Fibroblast of skin of right biceps (primary cell): ENCODE measurements around the gene DPYSL3.
A peak's percentile ranks its signal among the peaks of the same experiment; 100 is the strongest.

ENCODE experiments used
- DNase-seq: peaks from one replicate; pipeline ENCODE4 v3.0.0-alpha.2; 2013

The DPYSL3 gene

DNA sequence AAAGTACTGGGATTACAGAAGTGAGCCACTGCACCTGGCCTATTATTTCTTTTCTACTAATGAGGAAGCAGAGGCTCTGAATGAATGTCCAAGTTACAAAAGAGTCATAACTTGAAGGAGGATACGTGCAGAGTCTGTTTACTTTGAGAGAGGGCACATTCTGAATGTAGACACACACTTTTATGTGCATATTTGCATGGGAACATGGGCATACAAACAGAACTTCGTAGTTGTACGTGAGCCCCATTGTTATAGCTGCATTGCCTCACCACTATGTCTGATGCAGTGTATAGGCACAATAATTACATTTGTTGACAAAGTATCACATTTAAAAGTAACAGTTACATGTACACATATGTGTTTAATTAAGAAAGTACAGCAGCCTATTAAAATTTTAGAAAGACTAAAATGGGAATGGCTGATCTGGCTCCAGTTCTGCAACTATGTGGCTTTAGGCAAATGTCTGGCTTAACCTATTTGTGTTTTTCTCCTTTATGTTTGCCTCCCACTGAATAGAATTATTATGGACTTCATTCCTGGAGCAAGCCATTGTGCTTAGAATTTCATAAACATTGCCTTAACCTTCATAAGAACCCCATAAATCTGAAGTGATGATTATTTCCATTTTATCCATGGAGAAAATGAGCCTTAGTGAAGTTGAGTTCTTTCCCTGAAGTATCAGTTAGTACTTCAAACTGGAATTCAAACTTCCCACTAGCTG is 3.0 kb upstream of the DPYSL3 start:
- peak; percentile 56 for DNase-seq

DNA sequence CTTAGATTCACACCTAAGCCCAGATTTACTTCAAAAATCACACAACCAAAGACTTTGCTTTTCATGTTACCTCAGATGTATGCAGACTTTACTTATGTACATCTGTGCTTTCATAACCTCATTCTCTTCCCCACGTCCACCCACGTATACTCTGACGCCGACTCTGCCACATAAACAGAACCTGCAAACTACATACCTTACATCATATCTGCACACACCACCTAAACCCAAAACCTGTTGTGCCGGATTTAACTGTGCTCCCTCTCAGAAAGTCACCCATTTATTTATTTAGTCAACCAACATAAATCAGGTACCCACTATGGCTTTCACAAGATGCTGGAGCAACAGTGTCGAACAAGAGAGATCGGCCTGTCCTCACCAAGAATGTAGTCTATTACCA is 1.0 kb upstream of the DPYSL3 start:
- no peak for DNase-seq

DNA sequence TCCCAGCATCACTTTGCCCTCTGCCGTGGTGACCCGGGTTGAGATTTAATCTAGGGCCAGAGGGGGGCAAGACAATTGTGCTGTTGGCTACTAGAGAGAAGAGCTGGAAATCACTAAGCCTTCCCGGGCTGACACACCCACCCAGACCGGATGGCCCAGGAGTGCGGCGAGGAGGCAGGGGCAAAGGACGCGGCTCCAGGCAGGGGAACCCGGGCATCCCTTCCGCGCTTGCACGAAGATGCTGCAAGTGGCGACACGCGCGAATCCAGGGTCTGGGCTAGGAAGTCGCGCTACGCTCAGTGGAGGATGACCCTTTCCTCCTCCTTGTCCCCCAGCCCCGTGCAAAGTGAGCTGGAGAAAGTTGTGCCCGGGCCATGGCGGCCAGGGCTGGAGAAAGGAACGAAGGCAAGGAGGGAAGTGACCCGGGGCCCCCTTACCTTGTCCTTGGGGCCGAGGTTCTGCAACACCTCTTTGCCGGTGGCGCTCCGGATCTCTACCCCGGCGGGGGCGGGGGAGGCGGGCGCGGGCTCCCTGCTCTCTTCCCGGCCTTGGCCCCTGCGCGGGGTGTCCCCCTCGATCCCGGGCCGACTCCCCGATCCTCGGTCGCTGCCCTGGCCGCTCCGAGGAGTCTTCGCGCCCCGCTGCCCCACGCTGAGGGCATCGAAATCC is 693 bp downstream of the DPYSL3 start:
- DNase-seq: peak; percentile 28

DNA sequence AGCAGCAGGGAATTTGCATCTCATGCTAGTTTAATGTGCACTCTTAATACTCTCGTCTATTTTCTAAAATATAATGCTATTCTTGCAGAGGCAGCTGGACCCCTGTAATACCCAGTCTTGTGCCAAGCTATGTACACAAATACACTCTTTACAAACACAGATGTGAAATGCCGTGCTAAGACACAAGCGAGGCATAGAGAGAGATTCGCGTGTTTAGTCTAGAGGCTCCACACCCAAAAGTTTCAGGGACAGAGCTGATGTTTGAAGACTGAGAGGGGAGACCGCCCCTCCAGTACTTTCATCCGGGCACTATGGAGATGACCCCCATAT is 1.2 kb downstream of the DPYSL3 start:
- DNase-seq: no peak

DNA sequence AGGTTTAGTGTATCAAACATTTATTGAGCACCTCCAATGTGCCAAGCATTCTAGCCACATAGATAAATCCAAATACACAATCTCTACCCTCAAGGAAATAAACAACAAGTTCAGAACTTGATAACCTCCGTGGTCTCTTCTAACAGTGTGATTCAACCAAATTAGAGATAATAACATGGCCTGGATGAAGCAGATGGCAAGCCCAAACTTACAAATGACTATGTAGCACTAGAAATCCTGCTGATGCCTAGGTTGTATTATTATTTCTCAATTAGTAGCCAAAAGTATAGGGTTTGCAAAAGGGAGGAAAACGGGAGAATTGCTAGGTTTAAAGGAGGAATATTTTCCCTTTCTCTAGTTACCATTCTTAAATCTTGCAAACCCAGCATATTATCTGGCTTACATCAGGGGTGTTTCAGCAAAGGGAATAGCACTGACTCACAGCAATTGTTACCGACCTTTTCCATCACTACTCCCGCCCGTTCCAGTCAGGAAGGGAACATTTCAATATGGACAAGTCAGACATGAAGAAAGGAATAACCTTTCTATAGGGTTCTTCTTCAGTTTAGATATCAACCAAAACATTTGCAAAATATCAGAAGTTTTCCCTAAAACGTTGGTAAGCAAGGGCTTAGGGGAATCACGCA is 2.3 kb downstream of the DPYSL3 start:
- peak; percentile 72 for DNase-seq

DNA sequence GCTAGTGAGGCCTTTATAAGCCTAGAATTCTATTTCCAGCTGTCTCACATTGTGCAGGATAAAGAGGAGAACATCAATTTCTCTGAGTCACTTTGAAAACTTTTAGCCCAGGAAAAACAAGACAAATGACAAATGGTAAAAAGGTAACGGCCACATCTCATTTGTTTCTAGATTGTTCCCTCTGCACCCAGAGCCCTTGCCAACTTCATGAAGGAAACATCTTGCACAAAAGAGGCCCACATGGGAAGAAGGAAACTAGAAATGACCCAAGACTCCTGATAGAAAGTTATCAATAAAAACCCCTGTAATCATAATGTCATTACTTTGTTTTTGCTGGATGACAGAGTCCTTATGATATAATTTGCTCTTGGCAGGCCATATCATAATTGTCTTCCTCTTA is 5.3 kb downstream of the DPYSL3 start:
- DNase-seq: no peak

DNA sequence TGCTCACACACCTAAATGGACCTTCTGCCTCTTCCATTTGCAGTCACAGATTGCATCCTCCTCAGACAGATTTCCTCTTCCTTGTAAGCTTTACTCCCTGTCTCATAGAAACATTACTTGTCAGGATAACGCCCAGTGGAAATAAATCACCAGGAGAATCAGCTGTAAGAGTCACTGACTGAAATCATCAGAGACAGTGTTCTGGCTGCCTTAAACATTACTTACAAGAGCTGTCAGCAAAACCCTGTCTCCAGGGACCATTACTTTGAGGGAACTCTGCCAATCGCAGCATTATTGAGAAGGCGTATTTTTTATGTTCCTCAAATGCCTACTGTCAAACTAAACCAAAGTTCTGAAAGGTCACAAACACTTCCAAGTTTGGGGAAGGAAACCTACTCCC is 5.9 kb downstream of the DPYSL3 start:
- peak; percentile 95 for DNase-seq

DNA sequence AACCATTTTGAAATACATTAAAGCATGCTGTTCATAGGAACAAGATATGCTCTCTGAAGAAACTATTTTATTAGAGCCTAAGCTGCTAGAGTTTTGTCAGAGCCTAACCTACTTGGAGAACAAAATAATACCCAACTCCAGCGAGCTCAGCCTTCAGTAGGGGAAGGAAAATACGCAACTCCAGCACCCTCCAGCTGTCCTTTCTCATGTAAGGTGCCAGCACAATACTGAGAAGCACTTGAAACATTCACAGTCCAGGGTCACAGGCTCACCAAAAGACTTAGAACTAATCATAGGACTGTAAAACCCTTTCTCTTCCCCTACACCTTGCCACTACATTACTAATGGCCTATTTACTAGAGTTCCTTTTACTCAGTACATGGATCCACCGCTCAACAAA is 18.9 kb downstream of the DPYSL3 start:
- DNase-seq: no peak

DNA sequence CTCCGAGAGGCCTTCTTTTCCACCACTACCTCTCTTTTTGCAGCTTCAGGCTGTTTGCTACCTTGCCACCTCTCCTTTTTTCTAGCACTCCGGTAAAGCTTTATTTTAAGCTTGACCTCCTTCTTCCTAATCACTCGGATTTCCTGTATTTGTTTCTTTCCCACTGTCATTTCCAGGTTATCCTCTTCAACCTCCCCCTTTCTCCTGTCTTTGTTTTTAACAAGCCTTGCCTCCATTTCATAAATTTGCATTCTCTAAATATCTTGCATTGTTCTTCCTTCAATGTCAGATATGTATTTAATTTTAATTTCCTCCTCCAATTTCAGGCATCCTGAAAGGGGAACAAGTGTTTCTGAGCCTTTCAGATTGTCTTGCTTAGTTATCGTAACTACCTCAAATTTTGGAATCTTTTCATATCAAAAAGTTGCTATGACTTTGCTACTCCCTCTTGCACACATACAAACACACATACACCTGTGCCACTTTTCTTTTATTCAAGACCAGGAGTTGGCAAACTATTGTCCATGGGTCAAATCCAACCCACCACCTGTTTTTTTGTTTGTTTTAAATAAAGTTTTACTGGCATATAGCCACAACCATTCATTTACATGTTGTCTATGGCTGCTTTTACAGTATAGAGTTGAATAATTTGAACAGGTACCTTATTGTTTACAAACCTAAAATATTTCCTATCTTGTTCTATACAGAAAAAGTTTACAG is 22.7 kb downstream of the DPYSL3 start:
- no peak for DNase-seq

DNA sequence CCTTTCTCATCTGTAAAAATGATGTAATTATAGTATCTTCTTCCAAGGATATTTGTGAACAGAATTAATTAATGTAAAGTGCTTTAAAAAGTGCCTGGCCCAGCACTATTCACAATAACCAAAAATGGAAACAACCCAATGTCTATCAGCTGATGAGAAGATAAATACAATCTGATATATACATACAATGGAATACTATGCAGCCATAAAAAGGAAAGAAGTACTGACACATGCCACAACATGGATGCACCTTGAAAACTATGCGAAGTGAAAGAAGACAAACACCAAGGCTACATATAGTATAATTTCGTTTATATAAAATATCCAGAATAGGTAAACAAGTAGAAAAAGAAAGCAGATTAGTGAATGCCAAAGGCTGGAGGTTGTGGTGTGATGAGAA is 24.1 kb downstream of the DPYSL3 start:
- no peak for DNase-seq

DNA sequence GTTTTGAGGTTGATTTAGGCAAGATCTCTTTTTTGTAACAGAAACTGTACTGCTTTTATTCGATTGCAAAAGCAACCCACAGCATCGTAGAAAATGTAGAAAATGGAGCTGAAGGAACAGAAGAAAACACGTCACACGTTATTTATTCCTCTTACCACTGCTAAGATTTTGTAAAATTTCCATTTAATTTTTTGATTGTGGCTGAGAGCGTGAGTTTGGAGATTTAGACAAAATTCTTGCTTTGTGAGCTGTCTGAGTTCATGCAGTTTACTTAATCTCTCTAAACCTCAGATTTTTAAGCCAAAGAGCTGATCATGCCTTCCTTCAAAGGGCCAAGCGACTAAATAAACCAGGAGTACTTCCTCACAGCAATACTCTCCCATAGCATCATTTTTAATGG is 24.8 kb downstream of the DPYSL3 start:
- DNase-seq: peak; percentile 65

DNA sequence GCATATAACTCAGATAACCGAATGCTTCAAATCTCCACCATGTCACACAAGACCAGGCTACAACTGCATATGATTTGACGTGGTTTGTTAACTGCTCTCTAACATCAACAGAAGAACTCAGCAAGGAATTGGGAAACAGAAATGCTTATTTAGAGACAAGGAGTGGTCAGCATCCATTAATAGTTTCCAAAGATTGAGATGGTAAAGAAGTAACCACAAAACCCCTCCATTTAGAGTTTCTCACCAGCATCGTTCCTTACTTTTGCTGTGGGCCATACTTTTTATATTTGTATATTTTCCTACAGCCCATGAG is 25.2 kb downstream of the DPYSL3 start:
- peak; percentile 27 for DNase-seq

DNA sequence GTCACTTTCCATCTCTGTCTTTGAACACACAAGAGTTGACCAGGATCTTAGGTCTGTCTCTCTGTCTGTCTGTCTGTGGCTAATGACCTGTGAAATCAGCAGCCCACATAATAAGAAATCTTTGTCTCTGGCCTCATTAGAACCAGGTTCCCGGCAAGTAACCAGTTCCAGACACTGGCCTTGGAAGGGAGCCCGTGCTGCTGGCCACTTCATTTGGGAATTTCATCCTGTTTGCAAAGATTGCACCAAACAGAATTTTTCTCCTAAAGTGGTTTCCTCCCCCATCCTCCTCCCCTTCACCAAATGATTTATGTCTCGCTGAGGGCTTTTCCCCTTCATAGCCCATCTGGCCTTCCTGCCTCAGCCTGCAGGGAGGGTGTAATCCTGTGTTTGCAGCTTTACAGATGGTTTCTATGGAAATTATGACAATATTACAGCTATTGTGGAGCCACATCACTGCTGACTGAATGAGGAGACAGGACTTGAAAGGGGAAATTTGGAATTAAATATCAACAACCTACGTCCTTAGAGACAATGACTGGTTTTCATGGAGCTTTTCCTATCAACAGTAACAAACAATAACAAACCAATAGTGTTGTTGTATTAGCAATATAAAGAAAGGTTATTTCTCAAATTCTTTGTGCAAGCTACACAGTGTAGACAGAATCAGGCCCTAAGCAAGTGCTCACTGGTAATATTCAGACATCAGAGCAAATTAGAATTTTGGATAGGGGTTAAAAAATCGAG is 25.7 kb downstream of the DPYSL3 start:
- DNase-seq: peak; percentile 99

DNA sequence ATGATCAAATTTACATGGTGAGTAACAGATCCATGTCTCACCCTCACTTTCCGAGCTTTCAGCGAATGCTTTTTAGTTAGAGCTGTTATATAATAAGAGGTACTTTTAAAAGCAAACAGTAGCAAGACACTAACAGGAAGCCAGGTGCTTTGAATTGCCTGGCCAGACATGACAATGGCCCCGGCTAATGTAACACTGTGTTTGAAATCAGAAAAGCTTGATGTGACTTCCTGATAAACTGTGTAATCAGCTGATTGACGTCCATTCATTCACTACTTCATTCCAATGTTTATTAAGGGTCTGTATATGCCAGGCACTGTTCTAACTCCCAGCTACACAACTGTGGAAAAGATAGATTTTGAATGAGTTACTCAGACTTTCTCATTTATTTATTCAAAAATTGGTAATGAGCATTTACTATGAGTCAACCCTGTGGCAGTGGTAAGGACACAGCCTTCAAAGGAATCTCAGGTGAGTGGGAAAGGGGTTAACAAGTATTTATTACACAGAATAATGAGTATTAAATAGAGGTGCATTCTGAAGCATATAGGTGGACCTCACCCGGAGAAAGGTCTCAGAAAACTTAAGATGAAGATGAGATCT is 26.6 kb downstream of the DPYSL3 start:
- DNase-seq: peak; percentile 28

DNA sequence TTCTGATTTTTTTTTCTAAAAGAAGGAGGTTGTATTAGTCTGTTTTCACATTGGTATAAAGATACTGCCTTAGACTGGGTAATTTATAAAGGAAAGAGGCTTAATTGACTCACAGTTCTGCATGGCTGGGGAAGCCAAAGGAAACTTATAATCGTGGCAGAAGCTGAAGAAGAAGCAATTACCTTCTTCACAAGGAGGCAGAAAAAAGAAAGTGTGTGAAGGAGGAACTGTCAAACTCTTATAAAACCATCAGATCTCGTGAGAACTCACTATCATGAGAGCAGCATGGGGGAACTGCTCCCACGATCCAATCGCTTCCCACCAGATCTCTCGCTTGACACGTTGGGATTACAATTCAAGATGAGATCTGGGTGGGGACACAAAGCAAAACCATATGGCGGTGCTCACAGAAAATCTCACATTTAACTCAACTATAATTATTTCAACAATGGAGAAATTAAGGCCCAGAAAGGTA is 27.1 kb downstream of the DPYSL3 start:
- DNase-seq: no peak

DNA sequence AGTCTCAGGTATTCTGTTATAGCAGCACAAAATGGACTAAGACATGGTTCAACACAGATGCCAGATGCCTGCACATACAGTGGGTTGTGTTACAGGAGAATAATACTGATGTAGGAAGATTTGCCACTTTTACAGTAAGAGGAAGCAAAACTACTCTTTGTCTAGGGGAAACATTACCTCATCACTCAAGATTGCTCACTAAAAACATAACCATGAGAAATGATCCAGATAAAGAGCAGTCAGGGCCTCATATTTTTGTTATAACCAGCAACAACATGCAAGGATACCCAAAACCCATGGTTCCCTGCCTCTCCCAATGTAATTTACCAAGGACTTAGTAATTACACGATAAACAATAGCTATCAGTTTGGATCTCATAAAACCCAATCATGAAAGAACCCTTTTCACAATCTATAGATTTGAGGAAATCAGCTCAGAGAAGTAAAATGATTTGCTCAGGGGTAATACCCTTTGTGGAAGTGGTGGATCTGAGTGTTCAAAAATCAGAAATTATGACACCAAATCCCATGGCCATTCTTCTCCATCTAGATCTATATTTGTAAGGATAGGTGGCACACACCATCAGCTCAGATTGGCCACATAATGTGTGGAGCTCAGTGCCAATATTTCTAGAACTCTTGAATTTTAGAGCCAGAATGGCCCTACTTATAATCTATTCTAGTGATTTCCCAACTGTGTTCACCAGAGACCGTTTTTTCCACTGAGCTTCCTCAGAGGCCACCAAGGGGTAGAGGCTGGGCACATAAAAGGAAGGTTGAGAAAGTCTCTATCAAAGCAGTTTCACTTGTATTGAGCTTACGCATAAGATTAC is 27.8 kb downstream of the DPYSL3 start:
- DNase-seq: peak; percentile 69

DNA sequence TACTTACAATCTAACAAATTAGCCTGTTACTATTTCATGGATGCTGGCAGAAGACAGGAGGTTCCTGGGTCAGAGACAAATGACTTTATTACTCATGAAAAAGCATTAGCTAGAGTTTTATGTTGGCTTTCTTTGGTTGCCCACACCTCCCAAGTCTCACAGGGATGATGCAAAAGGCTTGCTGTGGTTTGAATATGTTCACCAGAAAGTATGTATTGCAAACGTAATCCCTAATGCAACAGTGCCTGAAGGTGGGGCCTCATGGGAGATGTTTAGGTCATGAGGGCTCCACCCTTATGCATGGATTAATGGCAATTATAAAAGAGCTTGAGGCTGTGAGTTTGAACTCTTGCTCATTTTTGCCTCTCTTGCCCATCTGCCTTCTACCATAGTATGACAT is 28.5 kb downstream of the DPYSL3 start:
- peak; percentile 91 for DNase-seq

DNA sequence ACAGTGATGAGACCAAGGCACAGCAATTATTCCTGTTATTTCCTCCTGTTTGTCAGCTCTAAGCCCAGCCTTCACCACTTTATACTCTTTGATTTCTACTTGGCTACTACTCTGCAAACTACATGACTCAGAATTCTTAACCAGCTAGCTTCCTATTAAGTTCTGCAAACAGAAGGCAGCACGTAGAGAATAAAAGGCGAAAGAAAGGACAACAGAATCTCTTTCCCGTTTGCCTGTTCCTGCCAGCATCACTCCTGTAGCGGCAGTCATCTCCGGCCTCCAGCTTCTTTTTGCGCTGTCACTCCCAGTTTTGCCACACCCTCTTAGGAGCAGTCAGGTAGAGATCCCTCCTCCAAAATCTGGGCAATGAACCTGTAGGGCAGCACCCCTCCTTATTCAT is 29.9 kb downstream of the DPYSL3 start:
- DNase-seq: peak; percentile 72

DNA sequence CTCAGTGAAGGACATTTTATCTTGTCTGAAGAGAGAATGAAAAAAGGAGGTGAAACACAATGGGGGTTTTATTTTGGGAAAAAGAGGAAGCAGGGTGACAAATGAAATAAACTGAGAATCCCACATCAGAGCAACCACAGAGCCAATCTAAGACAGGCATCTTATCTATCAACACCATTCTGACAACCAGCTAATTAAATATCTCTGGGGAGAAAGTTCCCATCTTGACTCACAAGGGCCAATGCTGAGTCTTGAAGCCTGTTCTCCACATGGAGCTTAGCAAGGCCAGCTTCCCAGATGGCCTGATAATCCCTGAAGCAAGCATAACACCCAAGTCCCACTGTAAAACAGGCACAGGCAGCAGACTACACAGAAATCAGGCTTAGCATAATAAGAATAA is 30.4 kb downstream of the DPYSL3 start:
- peak; percentile 48 for DNase-seq

DNA sequence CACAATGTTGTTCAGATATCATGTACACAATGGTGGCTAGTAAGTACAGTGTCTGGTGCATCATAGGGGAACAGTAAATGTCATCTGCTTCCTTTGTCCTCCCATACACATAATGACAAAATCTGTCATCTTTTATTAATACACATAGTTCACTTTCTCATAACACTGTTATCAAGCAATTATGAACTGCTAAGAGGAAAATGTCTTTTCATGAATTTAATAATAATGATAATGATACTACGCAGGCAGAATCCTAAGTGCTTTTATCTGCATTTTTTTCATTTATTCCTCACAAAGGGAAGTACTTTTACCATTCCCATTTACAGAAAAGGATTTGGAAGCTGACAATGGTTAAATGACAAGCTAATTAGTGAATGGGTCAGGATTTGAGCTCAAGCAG is 35.7 kb downstream of the DPYSL3 start:
- no peak for DNase-seq

DNA sequence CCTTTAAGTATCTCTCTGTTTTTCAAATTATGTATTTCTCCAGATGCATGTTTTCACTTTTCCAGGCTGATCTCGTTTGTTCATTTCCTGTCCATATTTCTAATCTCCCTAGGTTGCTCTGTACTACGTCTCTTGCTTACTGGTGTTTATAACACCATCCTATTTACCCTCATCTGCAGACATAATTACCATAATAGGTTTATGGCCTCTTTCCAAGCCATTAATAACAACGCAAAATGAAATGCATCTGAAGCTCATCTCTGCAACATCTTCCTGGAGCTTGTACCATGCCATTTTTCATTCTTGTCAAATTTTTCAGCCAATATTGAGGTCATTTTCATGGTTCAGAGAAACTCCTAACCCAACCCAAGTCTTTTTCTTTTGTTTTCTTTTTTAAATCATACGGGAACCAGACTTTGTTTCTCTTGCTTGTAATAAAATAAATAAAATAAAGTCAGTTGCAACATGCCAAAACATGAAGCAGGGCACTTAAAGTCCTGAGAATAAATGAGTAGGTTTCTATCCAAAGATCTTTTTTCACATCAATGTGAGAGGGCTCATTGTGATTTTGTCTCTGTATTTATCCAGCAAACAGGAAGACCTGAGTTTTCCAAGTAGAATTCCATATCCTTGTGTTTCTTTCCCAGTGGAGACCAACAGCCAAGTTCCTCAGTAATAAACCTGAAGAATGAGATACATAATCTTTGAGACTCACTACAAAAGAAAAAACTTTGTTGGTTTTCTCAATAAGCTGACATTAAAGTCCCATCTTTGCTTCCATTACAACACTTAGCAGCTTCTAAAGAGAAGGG is 37.0 kb downstream of the DPYSL3 start:
- no peak for DNase-seq
